Naive B cell (primary cell): ENCODE measurements around the gene ANKRD16. TPM values are rescaled to one million over a fixed set of nuclear protein-coding genes. Genes with fewer than 3 reads are reported as not detected.
A peak's percentile ranks its signal among the peaks of the same experiment; 100 is the strongest.

Experiments
- ATAC-seq, 2 donors: fragments of 150-1000 bp; cut with Tn5 transposase; 2 replicates each; pipeline ENCODE4 v1.10.0; 2021; ENCODE audit warnings: low read depth in 2 of 2, mild to moderate bottlenecking in 2 of 2, moderate library complexity in 2 of 2
- DNase-seq: peaks from one replicate; pipeline ENCODE4 v3.0.0; 2022
- H3K27ac Mint-ChIP-seq, 6 donors: one replicate each; pipeline ENCODE4 v1.8.0; 2020 to 2022; ENCODE audit warnings: mild to moderate bottlenecking in 6 of 6, mixed read lengths in 6 of 6, moderate library complexity in 5 of 6, inconsistent platforms in 2 of 6
- H3K27me3 Mint-ChIP-seq, 3 donors: one replicate each; pipeline ENCODE4 v1.8.0; 2021 to 2022; ENCODE audit warnings: mixed read lengths in 3 of 3, mild to moderate bottlenecking in 1 of 3
- H3K36me3 Mint-ChIP-seq, 2 donors: one replicate each; pipeline ENCODE4 v1.8.0; 2020 to 2022; ENCODE audit warnings: mixed read lengths in 2 of 2, inconsistent platforms in 1 of 2, mild to moderate bottlenecking in 1 of 2
- H3K4me1 Mint-ChIP-seq, 3 donors: one replicate each; pipeline ENCODE4 v1.8.0; 2020 to 2022; ENCODE audit warnings: mixed read lengths in 3 of 3, inconsistent platforms in 1 of 3, mild to moderate bottlenecking in 1 of 3, moderate library complexity in 1 of 3
- H3K4me3 Mint-ChIP-seq, 8 donors: one replicate each; pipeline ENCODE4 v1.8.0; 2020 to 2022; ENCODE audit warnings: mild to moderate bottlenecking in 8 of 8, mixed read lengths in 8 of 8, moderate library complexity in 8 of 8, inconsistent platforms in 2 of 8
- H3K9me3 Mint-ChIP-seq, 7 donors: one replicate each; pipeline ENCODE4 v1.8.0; 2020 to 2022; ENCODE audit warnings: mixed read lengths in 7 of 7, mild to moderate bottlenecking in 5 of 7, inconsistent platforms in 2 of 7, moderate library complexity in 1 of 7
- polyA plus RNA-seq, 6 donors: library from polyadenylated mRNA; unstranded; fragments of 300-500 nt; fragmentation: Illumina TruSeq; gene quantifications; one replicate each; pipeline ENCODE4 v1.2.3, GENCODE V29; 2021; ENCODE audit warnings: low read depth in 6 of 6

ANKRD16 gene
- 1 to 10 TPM; 4.0 to 7.5 (median 5.7) TPM for polyA plus RNA-seq

- DNase-seq (peak; percentile 98), ATAC-seq (peak; percentile 82)
- Mint-ChIP-seq H3K4me3 (peak within 1 kb of the TSS; percentile 93 to 96 (median 96)), H3K27ac (peak within 1 kb of the TSS; percentile 85 to 96 (median 92)), H3K36me3 (peaks cover 5 to 7% of the 10 kb centered on the region in 2 donors), H3K4me1 (peaks cover 46 to 57% (median 51%) of the 10 kb centered on the region in 3 donors), H3K27me3 (no peaks in the 10 kb centered on the region), H3K9me3 (no peaks in the 10 kb centered on the region)
Measured at GRCh38 chr10:5889624-5890451, at the start of gene ANKRD16, which contains the start of gene FBH1. ANKRD16 (minus strand) TSS chr10:5889893; CDS start chr10:5889354, 539 bp downstream. FBH1 (plus strand) TSS chr10:5890243; CDS start chr10:5890346, 103 bp downstream.

- peaks cover 0 to 8% (median 0%) of the 10 kb centered on the region in 3 donors for H3K4me1 Mint-ChIP-seq
- H3K9me3 Mint-ChIP-seq: no peaks in the 10 kb centered on the region
- H3K27me3 Mint-ChIP-seq: no peaks in the 10 kb centered on the region
- no peak for DNase-seq
- peaks cover 23 to 24% of the 10 kb centered on the region in 2 donors for H3K36me3 Mint-ChIP-seq
- ATAC-seq: no peak
- no peak overlapping the region for H3K4me3 Mint-ChIP-seq
- H3K27ac Mint-ChIP-seq: peak overlapping the region in 3 of 6 donors; percentile 3 to 79 (median 78)
Measured at GRCh38 chr10:5938291-5938690, 48.6 kb upstream of the ANKRD16 start.

DNA sequence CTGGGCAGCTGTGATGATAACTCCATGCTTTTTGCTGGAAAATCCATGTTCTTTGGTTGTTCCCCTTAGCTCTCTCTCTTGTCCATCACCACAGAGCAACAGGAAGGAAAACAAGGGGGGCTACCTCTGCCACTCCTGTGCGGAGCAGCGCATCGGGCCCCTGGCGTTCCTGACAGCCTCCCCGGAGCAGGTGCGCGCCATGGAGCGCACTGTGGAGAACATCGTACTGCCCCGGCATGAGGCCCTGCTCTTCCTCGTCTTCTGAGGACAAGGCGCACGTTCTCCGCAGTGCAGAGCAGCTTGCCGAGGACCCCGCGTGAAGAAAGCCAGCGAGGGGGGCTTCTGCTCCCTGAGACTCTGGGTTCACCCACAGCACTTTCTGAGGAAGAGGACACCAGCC, 47.3 kb upstream of the ANKRD16 start:
- Mint-ChIP-seq H3K27me3 (no peaks in the 10 kb centered on the region), H3K4me3 (peak overlapping the region in 1 of 8 donors; percentile 35), H3K9me3 (no peaks in the 10 kb centered on the region), H3K27ac (peak overlapping the region in 1 of 6 donors; percentile 72), H3K36me3 (peaks cover 28 to 30% of the 10 kb centered on the region in 2 donors), H3K4me1 (peaks cover 0 to 8% (median 0%) of the 10 kb centered on the region in 3 donors)
- no peak for DNase-seq
- ATAC-seq: no peak

DNA sequence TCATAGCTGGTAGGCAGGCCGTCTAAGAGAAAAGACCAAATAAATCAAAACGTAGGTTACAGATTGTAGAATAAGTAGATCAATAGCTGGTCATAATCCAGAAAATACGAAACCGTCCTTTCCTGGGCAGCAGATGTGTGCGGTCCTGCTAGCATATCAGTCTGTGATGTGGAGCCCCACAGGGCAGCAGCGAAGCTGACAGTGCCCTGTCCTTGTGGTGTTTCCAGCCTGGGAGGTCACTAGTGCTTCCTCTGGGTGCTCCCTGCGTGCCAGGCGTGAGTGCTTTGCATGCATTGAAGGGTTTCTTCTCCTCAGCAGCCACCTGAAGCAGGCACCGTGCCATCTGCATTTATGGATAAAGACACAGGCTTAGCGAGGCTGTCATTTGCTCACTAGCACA, 45.9 kb upstream of the ANKRD16 start:
- H3K36me3 Mint-ChIP-seq: peaks cover 31 to 37% of the 10 kb centered on the region in 2 donors
- no peaks in the 10 kb centered on the region for H3K27me3 Mint-ChIP-seq
- no peak for DNase-seq
- no peak for ATAC-seq
- peaks cover 0 to 8% (median 0%) of the 10 kb centered on the region in 3 donors for H3K4me1 Mint-ChIP-seq
- H3K9me3 Mint-ChIP-seq: no peaks in the 10 kb centered on the region
- peak overlapping the region in 2 of 6 donors; percentile 42 for H3K27ac Mint-ChIP-seq
- no peak overlapping the region for H3K4me3 Mint-ChIP-seq

GRCh38 chr10:5933909-5934546, 44.3 kb upstream of the ANKRD16 start:
- Mint-ChIP-seq H3K4me1 (peaks cover 0 to 8% (median 0%) of the 10 kb centered on the region in 3 donors), H3K27me3 (no peaks in the 10 kb centered on the region), H3K27ac (no peak overlapping the region), H3K4me3 (peak overlapping the region in 1 of 8 donors; percentile 60), H3K9me3 (no peaks in the 10 kb centered on the region), H3K36me3 (peaks cover 31 to 43% of the 10 kb centered on the region in 2 donors)
- no peak for ATAC-seq
- DNase-seq: no peak

GRCh38 chr10:5932345-5932744, 42.7 kb upstream of the ANKRD16 start:
- ATAC-seq (no peak), DNase-seq (no peak)
- Mint-ChIP-seq H3K27me3 (no peaks in the 10 kb centered on the region), H3K27ac (peak overlapping the region in 1 of 6 donors; percentile 33), H3K9me3 (no peaks in the 10 kb centered on the region), H3K4me1 (no peaks in the 10 kb centered on the region), H3K36me3 (peaks cover 18 to 39% of the 10 kb centered on the region in 2 donors), H3K4me3 (no peak overlapping the region)

DNA sequence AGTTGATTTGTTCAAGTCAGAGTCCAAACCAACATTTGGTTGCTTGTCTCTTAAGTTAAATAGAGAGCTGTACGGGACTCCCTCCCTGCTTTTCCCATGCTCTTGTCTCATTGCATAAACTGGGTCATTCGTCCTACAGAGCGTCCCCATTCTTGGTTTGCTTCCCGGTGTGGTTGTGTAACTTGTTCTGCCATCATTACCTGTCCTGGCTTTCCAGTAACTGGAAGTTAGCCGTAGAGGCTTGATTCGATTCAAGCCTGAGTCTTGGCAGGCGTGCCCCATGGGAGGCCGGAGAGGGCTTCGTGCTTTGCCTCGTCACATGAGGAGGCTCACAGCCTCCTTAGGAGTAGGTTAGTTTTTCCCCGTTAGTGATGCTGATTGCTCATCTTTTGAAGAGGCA, 40.6 kb upstream of the ANKRD16 start:
- no peak for DNase-seq
- peak overlapping the region in 2 of 6 donors; percentile 67 to 93 for H3K27ac Mint-ChIP-seq
- peak overlapping the region in 1 of 8 donors; percentile 66 for H3K4me3 Mint-ChIP-seq
- no peaks in the 10 kb centered on the region for H3K27me3 Mint-ChIP-seq
- H3K36me3 Mint-ChIP-seq: peaks cover 17 to 32% of the 10 kb centered on the region in 2 donors
- ATAC-seq: no peak
- H3K4me1 Mint-ChIP-seq: no peaks in the 10 kb centered on the region
- H3K9me3 Mint-ChIP-seq: no peaks in the 10 kb centered on the region

GRCh38 chr10:5929442-5929841, 39.7 kb upstream of the ANKRD16 start:
- H3K27ac Mint-ChIP-seq: no peak overlapping the region
- DNase-seq (no peak), ATAC-seq (no peak)
- H3K36me3 Mint-ChIP-seq: peaks cover 23 to 32% of the 10 kb centered on the region in 2 donors
- H3K9me3 Mint-ChIP-seq: no peaks in the 10 kb centered on the region
- H3K4me3 Mint-ChIP-seq: no peak overlapping the region
- no peaks in the 10 kb centered on the region for H3K27me3 Mint-ChIP-seq
- H3K4me1 Mint-ChIP-seq: no peaks in the 10 kb centered on the region

- Mint-ChIP-seq H3K27me3 (no peaks in the 10 kb centered on the region), H3K4me3 (no peak overlapping the region), H3K27ac (peak overlapping the region in 1 of 6 donors; percentile 76), H3K9me3 (no peaks in the 10 kb centered on the region), H3K36me3 (peaks cover 27 to 40% of the 10 kb centered on the region in 2 donors), H3K4me1 (no peaks in the 10 kb centered on the region)
- DNase-seq (no peak), ATAC-seq (no peak)
Measured at GRCh38 chr10:5927306-5927705, 37.6 kb upstream of the ANKRD16 start.

DNA sequence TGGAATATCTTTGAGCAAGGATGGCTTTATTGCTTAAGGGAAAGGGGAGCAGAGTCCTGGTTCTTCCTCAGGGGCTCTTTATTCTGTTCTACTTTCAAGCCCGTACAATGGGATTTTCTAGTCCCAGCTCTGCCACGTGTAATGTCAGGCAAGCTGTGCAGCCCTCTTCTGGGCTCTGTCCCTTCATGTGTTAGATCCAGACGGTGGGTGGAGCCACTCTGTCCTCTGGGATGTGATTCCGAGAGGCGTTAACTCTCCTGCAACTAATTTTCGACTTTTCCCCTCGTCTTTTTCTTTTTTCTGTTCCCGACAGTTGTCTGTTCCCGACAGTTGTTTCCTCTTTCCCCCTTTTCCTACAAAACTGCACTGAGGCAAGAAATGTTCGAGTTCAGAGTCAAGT, 35.2 kb upstream of the ANKRD16 start:
- ATAC-seq (no peak), DNase-seq (no peak)
- H3K36me3 Mint-ChIP-seq: peaks cover 35 to 38% of the 10 kb centered on the region in 2 donors
- no peaks in the 10 kb centered on the region for H3K9me3 Mint-ChIP-seq
- no peaks in the 10 kb centered on the region for H3K4me1 Mint-ChIP-seq
- H3K27ac Mint-ChIP-seq: peak overlapping the region in 1 of 6 donors; percentile 75
- no peaks in the 10 kb centered on the region for H3K27me3 Mint-ChIP-seq
- no peak overlapping the region for H3K4me3 Mint-ChIP-seq

DNA sequence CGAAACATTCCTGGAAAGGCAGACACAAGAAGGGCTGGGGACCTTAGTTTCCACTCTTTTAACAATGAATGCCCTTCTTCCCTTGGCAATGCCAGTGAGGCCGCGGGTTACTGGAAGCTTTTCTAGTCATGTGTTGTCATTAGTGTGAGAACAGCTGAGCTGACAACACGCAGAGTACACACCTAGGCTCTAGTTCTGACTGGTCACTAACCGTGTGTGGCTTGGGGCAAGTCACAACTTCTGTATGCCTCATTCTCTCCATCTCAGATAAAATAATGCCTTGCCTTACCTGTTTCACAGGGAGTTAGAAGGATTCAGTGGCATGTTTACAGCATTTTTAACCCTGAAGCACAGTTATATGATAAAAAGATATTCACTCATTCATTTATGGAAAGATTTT, 32.1 kb upstream of the ANKRD16 start:
- Mint-ChIP-seq H3K4me1 (no peaks in the 10 kb centered on the region), H3K4me3 (no peak overlapping the region), H3K27ac (no peak overlapping the region), H3K9me3 (no peaks in the 10 kb centered on the region), H3K27me3 (no peaks in the 10 kb centered on the region), H3K36me3 (peaks cover 27 to 36% of the 10 kb centered on the region in 2 donors)
- ATAC-seq (no peak), DNase-seq (no peak)

- H3K36me3 Mint-ChIP-seq: peaks cover 23 to 49% of the 10 kb centered on the region in 2 donors
Measured at GRCh38 chr10:5919568-5919967, 29.9 kb upstream of the ANKRD16 start.

GRCh38 chr10:5918763-5919162, 29.1 kb upstream of the ANKRD16 start:
- H3K4me3 Mint-ChIP-seq: no peak overlapping the region
- ATAC-seq (no peak), DNase-seq (no peak)
- no peak overlapping the region for H3K27ac Mint-ChIP-seq
- peaks cover 17 to 49% of the 10 kb centered on the region in 2 donors for H3K36me3 Mint-ChIP-seq
- no peaks in the 10 kb centered on the region for H3K27me3 Mint-ChIP-seq
- no peaks in the 10 kb centered on the region for H3K4me1 Mint-ChIP-seq
- H3K9me3 Mint-ChIP-seq: no peaks in the 10 kb centered on the region

More at GRCh38 chr10:5919568-5919967, 29.9 kb upstream of the ANKRD16 start:
- Mint-ChIP-seq H3K4me1 (no peaks in the 10 kb centered on the region), H3K9me3 (no peaks in the 10 kb centered on the region), H3K27ac (no peak overlapping the region), H3K4me3 (no peak overlapping the region), H3K27me3 (no peaks in the 10 kb centered on the region)
- DNase-seq (no peak), ATAC-seq (no peak)
